SU-DHL-6 (cell line): Measurements from ENCODE around the gene FGFRL1.

Experiments
- H2AFZ ChIP-seq: fragments of 200-600 bp; sonication (generic); 2 replicates; pipeline ENCODE4 v1.6.1; 2014; ENCODE audit warnings: low read depth, mild to moderate bottlenecking, moderate library complexity, mixed read lengths, antibody characterized with exemption, low read length; ENCODE audit not compliant: severe bottlenecking
- H3F3A ChIP-seq: fragments of 200-600 bp; shearing (Covaris generic); 2 replicates; pipeline ENCODE4 v1.6.0; 2016; ENCODE audit warnings: antibody characterized with exemption, mild to moderate bottlenecking; ENCODE audit not compliant: insufficient read depth
- H3K27ac ChIP-seq: fragments of 200-600 bp; sonication (generic); 2 replicates; pipeline ENCODE4 v1.5.1; 2016; ENCODE audit warnings: low read depth, mild to moderate bottlenecking, low read length, moderate library complexity, mixed read lengths
- H3K27me3 ChIP-seq: fragments of 200-600 bp; sonication (generic), shearing (Covaris generic); 2 replicates; pipeline ENCODE4 v1.6.0; 2014; ENCODE audit warnings: mild to moderate bottlenecking, low read length
- H3K36me3 ChIP-seq: fragments of 200-600 bp; sonication (generic); 2 replicates; pipeline ENCODE4 v1.6.1; 2014; ENCODE audit warnings: mild to moderate bottlenecking, low read length, mixed read lengths
- H3K4me2 ChIP-seq: fragments of 300-600, 200-600 bp; shearing (Covaris generic), sonication (generic); 2 replicates; pipeline ENCODE4 v1.6.0; 2014; ENCODE audit warnings: low read length, low read depth, mild to moderate bottlenecking; ENCODE audit not compliant: poor library complexity, severe bottlenecking
- H3K4me3 ChIP-seq: fragments of 200-600 bp; sonication (generic); 2 replicates; pipeline ENCODE4 v1.5.1; 2014; ENCODE audit warnings: antibody characterized with exemption, low read length, mild to moderate bottlenecking, mixed read lengths; ENCODE audit not compliant: insufficient read depth, poor library complexity, severe bottlenecking
- H3K79me2 ChIP-seq: fragments of 200-600 bp; sonication (generic); 2 replicates; pipeline ENCODE4 v1.6.1; 2014; ENCODE audit warnings: mild to moderate bottlenecking, low read length, moderate library complexity; ENCODE audit not compliant: insufficient read depth
- H3K9ac ChIP-seq: fragments of 200-600 bp; sonication (generic); 2 replicates; pipeline ENCODE4 v1.7.0; 2014; ENCODE audit warnings: mild to moderate bottlenecking, low read length
- H3K9me2 ChIP-seq: fragments of 200-600 bp; sonication (generic); replicated peaks from 2 replicates; pipeline ENCODE4 v1.6.1; 2014; ENCODE audit warnings: low read length; ENCODE audit not compliant: insufficient read depth
- H3K9me3 ChIP-seq: fragments of 200-600 bp; sonication (generic); 2 replicates; pipeline ENCODE4 v1.6.1; 2014; ENCODE audit warnings: low read length, mixed read lengths; ENCODE audit not compliant: insufficient read depth
- H4K20me1 ChIP-seq: fragments of 200-600 bp; sonication (generic); 2 replicates; pipeline ENCODE4 v1.6.1; 2014; ENCODE audit warnings: low read depth, mild to moderate bottlenecking, antibody characterized with exemption, low read length, moderate library complexity, mixed read lengths
- EZH2phosphoT487 ChIP-seq: fragments of 200-600 bp; sonication (generic), shearing (Covaris generic); conservative IDR thresholded peaks from 2 replicates; pipeline ENCODE4 v1.6.1; 2018; ENCODE audit warnings: mild to moderate bottlenecking, antibody characterized with exemption, low read length, moderate library complexity, mixed read lengths
- TF ChIP-seq, protein P1 (sequence below): fragments of 200-600 bp; sonication (generic); IDR thresholded peaks from one replicate; pipeline ENCODE4 v1.5.1; 2017; ENCODE audit warnings: antibody characterized with exemption, mild to moderate bottlenecking, low read length, moderate library complexity; ENCODE audit not compliant: insufficient read depth, poor library complexity, severe bottlenecking

FGFRL1 gene

DNA sequence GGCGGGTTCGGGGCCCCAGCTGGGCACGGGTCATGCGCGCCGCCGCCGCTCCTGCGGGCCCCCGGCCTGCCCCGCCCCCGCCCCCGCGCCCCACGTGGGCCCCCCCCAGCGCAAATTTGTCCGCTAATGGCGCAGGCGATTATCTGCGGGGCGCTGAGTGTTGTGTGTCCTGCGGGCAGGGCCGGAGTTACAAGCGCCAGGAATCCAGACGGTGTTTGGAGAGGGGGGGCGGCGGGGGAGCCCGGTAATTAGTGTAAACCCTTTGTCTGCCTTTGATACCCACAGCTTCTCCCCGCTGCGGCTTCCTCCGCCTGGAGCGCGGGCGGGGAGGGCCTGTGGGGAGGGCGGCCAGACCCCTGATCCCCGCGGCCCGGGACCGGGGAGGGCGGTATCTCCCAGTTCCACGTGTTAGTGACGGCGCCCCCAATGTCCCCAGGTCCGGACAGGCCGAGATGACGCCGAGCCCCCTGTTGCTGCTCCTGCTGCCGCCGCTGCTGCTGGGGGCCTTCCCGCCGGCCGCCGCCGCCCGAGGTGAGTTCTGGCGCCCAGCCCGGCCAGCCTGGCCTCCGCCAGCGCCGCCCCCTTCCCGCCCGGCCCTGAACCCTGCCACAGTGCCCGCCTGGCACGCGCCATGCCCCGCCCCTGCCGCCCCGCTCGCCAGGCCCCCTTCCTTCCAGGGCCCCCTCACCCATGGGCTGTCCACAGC is 761 bp downstream of the FGFRL1 start:
- no peak overlapping the region for H2AFZ ChIP-seq
- no peaks in the 10 kb centered on the region for H4K20me1 ChIP-seq
- no peaks in the 10 kb centered on the region for H3K79me2 ChIP-seq
- peaks cover 12% of the 10 kb centered on the region for H3F3A ChIP-seq
- H3K36me3 ChIP-seq, result no peaks in the 10 kb centered on the region
- no peaks in the 10 kb centered on the region for H3K9me3 ChIP-seq
- peak overlapping the region; percentile 46; the same call in 1 of the 2 replicates for H3K9ac ChIP-seq
- TF ChIP-seq EZH2phosphoT487, result no peak
- TF ChIP-seq, protein P1, sequence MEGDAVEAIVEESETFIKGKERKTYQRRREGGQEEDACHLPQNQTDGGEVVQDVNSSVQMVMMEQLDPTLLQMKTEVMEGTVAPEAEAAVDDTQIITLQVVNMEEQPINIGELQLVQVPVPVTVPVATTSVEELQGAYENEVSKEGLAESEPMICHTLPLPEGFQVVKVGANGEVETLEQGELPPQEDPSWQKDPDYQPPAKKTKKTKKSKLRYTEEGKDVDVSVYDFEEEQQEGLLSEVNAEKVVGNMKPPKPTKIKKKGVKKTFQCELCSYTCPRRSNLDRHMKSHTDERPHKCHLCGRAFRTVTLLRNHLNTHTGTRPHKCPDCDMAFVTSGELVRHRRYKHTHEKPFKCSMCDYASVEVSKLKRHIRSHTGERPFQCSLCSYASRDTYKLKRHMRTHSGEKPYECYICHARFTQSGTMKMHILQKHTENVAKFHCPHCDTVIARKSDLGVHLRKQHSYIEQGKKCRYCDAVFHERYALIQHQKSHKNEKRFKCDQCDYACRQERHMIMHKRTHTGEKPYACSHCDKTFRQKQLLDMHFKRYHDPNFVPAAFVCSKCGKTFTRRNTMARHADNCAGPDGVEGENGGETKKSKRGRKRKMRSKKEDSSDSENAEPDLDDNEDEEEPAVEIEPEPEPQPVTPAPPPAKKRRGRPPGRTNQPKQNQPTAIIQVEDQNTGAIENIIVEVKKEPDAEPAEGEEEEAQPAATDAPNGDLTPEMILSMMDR, result no peak
- no peaks in the 10 kb centered on the region for H3K27me3 ChIP-seq
- peak overlapping the region; percentile 51 for H3K4me3 ChIP-seq
- peak overlapping the region; percentile 68 for H3K4me2 ChIP-seq
- H3K27ac ChIP-seq, result no peak overlapping the region
- no peaks in the 10 kb centered on the region for H3K9me2 ChIP-seq

DNA sequence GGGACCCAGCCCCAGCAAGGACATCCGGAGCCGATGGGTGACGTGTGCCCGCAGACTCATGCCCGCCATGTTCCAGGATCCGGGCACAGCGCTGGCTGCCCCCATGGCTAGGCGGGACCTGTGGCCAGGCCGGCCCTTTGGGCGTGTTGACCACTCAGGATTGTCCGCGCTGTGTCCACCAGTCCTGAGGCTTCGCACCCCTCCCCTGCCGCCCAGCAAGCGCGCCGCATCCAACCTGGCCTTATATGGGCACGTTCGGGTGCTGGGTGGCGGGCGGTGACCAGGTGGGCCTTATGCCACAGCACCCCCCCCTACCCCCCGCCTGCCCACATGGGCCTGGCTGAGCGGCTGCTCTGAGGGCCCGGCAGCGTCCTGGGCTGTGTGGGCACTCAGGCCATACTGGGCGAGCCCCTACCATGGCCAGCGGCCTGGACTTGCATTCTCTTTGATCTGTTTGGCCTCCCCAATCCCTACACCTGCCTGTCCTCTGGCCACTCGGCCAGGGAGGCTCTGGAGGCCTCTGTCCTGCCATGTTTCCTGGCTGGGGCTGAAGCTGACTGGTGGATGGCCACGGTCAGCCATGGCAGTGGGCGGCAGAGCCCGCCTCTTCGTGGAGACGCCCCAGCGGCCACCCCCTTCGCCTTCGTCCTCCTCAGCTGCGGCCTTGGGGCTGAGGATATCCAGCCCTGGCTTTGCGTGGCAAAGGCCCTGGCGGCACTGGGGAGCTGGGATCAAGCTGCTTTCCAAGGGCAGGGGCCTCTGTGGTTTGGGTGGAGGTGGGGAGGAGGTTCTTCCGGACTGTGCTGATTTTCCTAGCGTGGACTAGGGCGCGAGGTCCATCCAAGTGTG is 2.0 kb downstream of the FGFRL1 start:
- H3K79me2 ChIP-seq, result no peaks in the 10 kb centered on the region
- no peak overlapping the region for H3K9ac ChIP-seq
- no peaks in the 10 kb centered on the region for H3K27me3 ChIP-seq
- H3K27ac ChIP-seq, result no peak overlapping the region
- H3K9me3 ChIP-seq, result no peaks in the 10 kb centered on the region
- TF ChIP-seq, protein P1, result no peak
- no peak for TF ChIP-seq EZH2phosphoT487
- no peaks in the 10 kb centered on the region for H3K36me3 ChIP-seq
- H3K4me3 ChIP-seq, result no peak overlapping the region
- H3K4me2 ChIP-seq, result no peak overlapping the region
- H3K9me2 ChIP-seq, result no peaks in the 10 kb centered on the region
- no peak overlapping the region for H2AFZ ChIP-seq
- H3F3A ChIP-seq, result peaks cover 12% of the 10 kb centered on the region
- no peaks in the 10 kb centered on the region for H4K20me1 ChIP-seq

GRCh38 chr4:1014291-1015167 is 3.1 kb downstream of the FGFRL1 start:
- Histone ChIP-seq H3K27ac (no peak overlapping the region), H3K4me2 (no peak overlapping the region), H3K36me3 (no peaks in the 10 kb centered on the region), H3K9me3 (no peaks in the 10 kb centered on the region), H3K9ac (no peak overlapping the region), H2AFZ (no peak overlapping the region), H3F3A (peaks cover 12% of the 10 kb centered on the region), H3K4me3 (no peak overlapping the region), H3K27me3 (no peaks in the 10 kb centered on the region), H3K9me2 (no peaks in the 10 kb centered on the region), H4K20me1 (no peaks in the 10 kb centered on the region), H3K79me2 (no peaks in the 10 kb centered on the region)
- TF ChIP-seq, protein P1, result no peak
- no peak for TF ChIP-seq EZH2phosphoT487
